Measurements from ENCODE around the gene NRROS. TPM values are rescaled to one million over a fixed set of nuclear protein-coding genes. Genes with fewer than 3 reads are reported as not detected.

NRROS gene
- total and polyA plus RNA-seq, 7 donors: 0.83 to 3.0 (median 1.9) TPM

- Histone ChIP-seq H3K27ac (no peak overlapping the region), H3K27me3 (ENCODE audit: insufficient read depth in 3 of 3, low read length in 2 of 3) (no peaks in the 10 kb centered on the region), H3K4me3 (no peak overlapping the region), H3K36me3 (ENCODE audit: insufficient read depth in 1 of 2, low read depth in 1 of 2) (peaks cover 0 to 18% of the 10 kb centered on the region in 2 donors), H3K9me3 (no peaks in the 10 kb centered on the region), H3K4me1 (no peaks in the 10 kb centered on the region)
- 80 to 94% (median 94%) methylated on average over 3 of the region's 3 CpGs for WGBS, 3 donors
- DNase-seq (no peak), ATAC-seq (no peak)
- TF ChIP-seq CTCF (IDR thresholded peaks at IDR 0.05): no peak
- intact Hi-C loops (cut with DNase I): no loop called here
Observed at GRCh38 chr3:196651819-196652218, 12.3 kb downstream of the NRROS start.

GRCh38 chr3:196652961-196653795, 13.7 kb downstream of the NRROS start:
- ATAC-seq (no peak), DNase-seq (no peak)
- no peaks in the 10 kb centered on the region for H3K27me3 ChIP-seq (ENCODE audit: insufficient read depth in 3 of 3, low read length in 2 of 3)
- intact Hi-C loops (cut with DNase I): no loop called here
- 82 to 85% (median 83%) methylated on average over 15 of the region's 15 CpGs for WGBS, 3 donors
- TF ChIP-seq CTCF (IDR thresholded peaks at IDR 0.05): no peak
- peaks cover 0 to 18% of the 10 kb centered on the region in 2 donors for H3K36me3 ChIP-seq (ENCODE audit: insufficient read depth in 1 of 2, low read depth in 1 of 2)
- no peak overlapping the region for H3K27ac ChIP-seq
- H3K4me1 ChIP-seq: no peaks in the 10 kb centered on the region
- H3K4me3 ChIP-seq: no peak overlapping the region
- H3K9me3 ChIP-seq: no peaks in the 10 kb centered on the region

- Histone ChIP-seq H3K36me3 (ENCODE audit: insufficient read depth in 1 of 2, low read depth in 1 of 2) (peaks cover 0 to 18% of the 10 kb centered on the region in 2 donors), H3K9me3 (no peaks in the 10 kb centered on the region), H3K4me3 (no peak overlapping the region), H3K4me1 (no peaks in the 10 kb centered on the region), H3K27ac (no peak overlapping the region), H3K27me3 (ENCODE audit: insufficient read depth in 3 of 3, low read length in 2 of 3) (no peaks in the 10 kb centered on the region)
- no peak for TF ChIP-seq CTCF (IDR thresholded peaks at IDR 0.05)
- no peak for ATAC-seq
- 81 to 83% (median 82%) methylated on average over 12 of the region's 12 CpGs for WGBS, 3 donors
- intact Hi-C loops (cut with DNase I): no loop called here
- DNase-seq: no peak
Observed at GRCh38 chr3:196654006-196654734, 14.7 kb downstream of the NRROS start.

GRCh38 chr3:196654735-196655090, 15.2 kb downstream of the NRROS start:
- TF ChIP-seq CTCF (IDR thresholded peaks at IDR 0.05): no peak
- Histone ChIP-seq H3K4me3 (no peak overlapping the region), H3K27ac (no peak overlapping the region), H3K4me1 (no peaks in the 10 kb centered on the region), H3K27me3 (ENCODE audit: insufficient read depth in 3 of 3, low read length in 2 of 3) (no peaks in the 10 kb centered on the region), H3K9me3 (no peaks in the 10 kb centered on the region), H3K36me3 (ENCODE audit: insufficient read depth in 1 of 2, low read depth in 1 of 2) (peaks cover 0 to 18% of the 10 kb centered on the region in 2 donors)
- no peak for ATAC-seq
- intact Hi-C loops (cut with DNase I): no loop called here
- WGBS, 3 donors: 88 to 90% (median 89%) methylated on average over 7 of the region's 7 CpGs
- no peak for DNase-seq
